ENCODE results near the gene VPS26C. TPM values are rescaled to one million over a fixed set of nuclear protein-coding genes. Genes with fewer than 3 reads are reported as not detected.

VPS26C gene
- polyA plus RNA-seq, 2 of the 4 experiments (the other 2 are of a cell fraction), result 24.2 to 29.5 TPM

- WGBS (ENCODE audit: missing lambda C conversion rate), result 79% methylated on average over 13 of the region's 13 CpGs
- CTCF ChIA-PET, result interaction anchor here (0.6 to 1.9 kb wide), 5 partner anchors 18 to 344 kb away, joined by 3 to 5 read pairs (median 4); no protein-coding TSS in a partner anchor
- no peak for ATAC-seq
Measured at GRCh38 chr21:37219761-37220432, 47.2 kb downstream of the VPS26C start.

GRCh38 chr21:37214952-37215351 lies 52.2 kb downstream of the VPS26C start:
- ChIA-PET POLR2A (no interaction called here), CTCF (interaction anchor here (0.7 kb wide), 1 partner anchor 32 kb away, joined by 4 read pairs; no protein-coding TSS in a partner anchor)
- H3K4me1 ChIP-seq, result peaks cover 2% of the 10 kb centered on the region; the same call in 1 of the 3 replicates
- DNase-seq (ENCODE audit: low read depth in 1 of 2, low spot score in 1 of 2) (no peak), ATAC-seq (no peak), FAIRE-seq (no peak)
- H3K9me3 ChIP-seq, result no peaks in the 10 kb centered on the region
- WGBS (ENCODE audit: missing lambda C conversion rate), result 85% methylated on average over 9 of the region's 9 CpGs
- no peak overlapping the region for H3K4me2 ChIP-seq
- H3K4me3 ChIP-seq, result no peak overlapping the region
- H3K27ac ChIP-seq, result no peak overlapping the region
- TF ChIP-seq NFE2L2 (conservative IDR thresholded peaks at IDR 0.05; ENCODE audit: low read length) (no peak), JUN (IDR thresholded peaks at IDR 0.05) (no peak), REST (IDR thresholded peaks at IDR 0.05) (no peak), HOXA7 (CRISPR knock-in tag; IDR thresholded peaks at IDR 0.05) (no peak), ATOH8 (CRISPR knock-in tag; IDR thresholded peaks at IDR 0.05; ENCODE audit: low read depth) (no peak), NR3C1 (IDR thresholded peaks at IDR 0.05) (no peak), E2F6 (IDR thresholded peaks at IDR 0.05; ENCODE audit: borderline replicate concordance, low read depth) (no peak)

More at GRCh38 chr21:37219761-37220432, 47.2 kb downstream of the VPS26C start:
- POLR2A ChIA-PET, result interaction anchor here (1.0 to 1.5 kb wide), 2 partner anchors 48 to 344 kb away, joined by 3 to 4 read pairs; no protein-coding TSS in a partner anchor
- DNase-seq (ENCODE audit: low read depth in 1 of 2, low spot score in 1 of 2) (peak in 1 of 2 experiments; percentile 4), FAIRE-seq (no peak)
- TF ChIP-seq KDM1A (IDR thresholded peaks at IDR 0.05; ENCODE audit: low read depth), result no peak
- no peak for TF ChIP-seq RAD21 (conservative IDR thresholded peaks at IDR 0.05 in 1 of 2, IDR thresholded peaks at IDR 0.05 in 1 of 2)
- TF ChIP-seq BHLHE40 (IDR thresholded peaks at IDR 0.05; ENCODE audit: low read depth, low read length), result no peak
- no peak for TF ChIP-seq MAX (IDR thresholded peaks at IDR 0.05)
- TF ChIP-seq TFCP2L1 (CRISPR knock-in tag; IDR thresholded peaks at IDR 0.05), result no peak
- no peak for TF ChIP-seq ELK1 (IDR thresholded peaks at IDR 0.05; ENCODE audit: low read depth, low read length)
- no peak for TF ChIP-seq HMGXB4 (CRISPR knock-in tag; IDR thresholded peaks at IDR 0.05; ENCODE audit: borderline replicate concordance)
- no peak for TF ChIP-seq E2F6 (IDR thresholded peaks at IDR 0.05; ENCODE audit: borderline replicate concordance, low read depth)
- no peak for TF ChIP-seq SMC3 (IDR thresholded peaks at IDR 0.05)
- TF ChIP-seq CHD2 (IDR thresholded peaks at IDR 0.05; ENCODE audit: low read length, partially characterized antibody), result no peak
- no peak for TF ChIP-seq ESRRA (IDR thresholded peaks at IDR 0.05; ENCODE audit: borderline replicate concordance, low read length)
- TF ChIP-seq RNF2 (IDR thresholded peaks at IDR 0.05; ENCODE audit: borderline replicate concordance, low read depth), result no peak
- no peak for TF ChIP-seq POLR2A (IDR thresholded peaks at IDR 0.05; ENCODE audit: low read length)
- TF ChIP-seq ATOH8 (CRISPR knock-in tag; IDR thresholded peaks at IDR 0.05; ENCODE audit: low read depth), result no peak
- no peak for TF ChIP-seq CEBPB (IDR thresholded peaks at IDR 0.05)
- no peak for TF ChIP-seq HOXA7 (CRISPR knock-in tag; IDR thresholded peaks at IDR 0.05)
- TF ChIP-seq ZNF302 (CRISPR knock-in tag; IDR thresholded peaks at IDR 0.05), result no peak
- no peak for TF ChIP-seq NFE2L2 (conservative IDR thresholded peaks at IDR 0.05; ENCODE audit: low read length)
- no peak for TF ChIP-seq RCOR1 (IDR thresholded peaks at IDR 0.05; ENCODE audit: low read depth, low read length)
- no peak for TF ChIP-seq CHD4 (IDR thresholded peaks at IDR 0.05; ENCODE audit: borderline replicate concordance)
- H3K9me3 ChIP-seq, result no peaks in the 10 kb centered on the region
- H3K4me3 ChIP-seq, result peak overlapping the region; percentile 89
- peak overlapping the region; percentile 83 to 99 for H3K27ac ChIP-seq
- H3K4me2 ChIP-seq, result peak overlapping the region; percentile 79
- H3K4me1 ChIP-seq, result peaks cover 5% of the 10 kb centered on the region; the same call in 1 of the 3 replicates
